ENCODE results near the gene ISCU. TPM values are rescaled to one million over a fixed set of nuclear protein-coding genes. Genes with fewer than 3 reads are reported as not detected.

The ISCU gene
- total RNA-seq, 4 donors from 2014 or later: 229 to 512 (median 248) TPM

DNA sequence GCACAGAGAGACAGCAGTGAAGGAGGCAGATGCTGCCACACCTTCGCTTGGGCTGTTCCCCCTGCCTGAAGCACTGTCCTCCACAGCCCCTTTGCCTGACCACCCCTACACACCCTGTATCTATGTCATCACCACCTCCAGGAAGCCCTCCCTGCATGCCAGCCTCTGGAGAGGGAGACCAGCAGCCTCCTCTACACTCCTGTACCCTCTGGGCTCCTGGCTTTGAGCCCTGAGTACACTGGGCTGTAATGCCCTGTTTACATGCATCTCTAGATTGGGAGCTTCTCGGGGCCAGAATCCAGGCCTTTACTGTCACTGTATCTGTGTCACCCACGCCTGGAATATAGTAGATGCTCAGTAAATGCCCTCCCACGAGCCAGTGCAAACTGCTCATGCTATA lies 41.3 kb downstream of the ISCU start:
- 86 to 89% methylated on average over 4 of the region's 4 CpGs for WGBS, 2 donors
- H3K36me3 ChIP-seq: no peaks in the 10 kb centered on the region
- no peak overlapping the region for H3K4me3 ChIP-seq (replicated peaks in 1 of 3)
- no peaks in the 10 kb centered on the region for H3K27me3 ChIP-seq
- TF ChIP-seq, protein P1, sequence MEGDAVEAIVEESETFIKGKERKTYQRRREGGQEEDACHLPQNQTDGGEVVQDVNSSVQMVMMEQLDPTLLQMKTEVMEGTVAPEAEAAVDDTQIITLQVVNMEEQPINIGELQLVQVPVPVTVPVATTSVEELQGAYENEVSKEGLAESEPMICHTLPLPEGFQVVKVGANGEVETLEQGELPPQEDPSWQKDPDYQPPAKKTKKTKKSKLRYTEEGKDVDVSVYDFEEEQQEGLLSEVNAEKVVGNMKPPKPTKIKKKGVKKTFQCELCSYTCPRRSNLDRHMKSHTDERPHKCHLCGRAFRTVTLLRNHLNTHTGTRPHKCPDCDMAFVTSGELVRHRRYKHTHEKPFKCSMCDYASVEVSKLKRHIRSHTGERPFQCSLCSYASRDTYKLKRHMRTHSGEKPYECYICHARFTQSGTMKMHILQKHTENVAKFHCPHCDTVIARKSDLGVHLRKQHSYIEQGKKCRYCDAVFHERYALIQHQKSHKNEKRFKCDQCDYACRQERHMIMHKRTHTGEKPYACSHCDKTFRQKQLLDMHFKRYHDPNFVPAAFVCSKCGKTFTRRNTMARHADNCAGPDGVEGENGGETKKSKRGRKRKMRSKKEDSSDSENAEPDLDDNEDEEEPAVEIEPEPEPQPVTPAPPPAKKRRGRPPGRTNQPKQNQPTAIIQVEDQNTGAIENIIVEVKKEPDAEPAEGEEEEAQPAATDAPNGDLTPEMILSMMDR (IDR thresholded peaks at IDR 0.05): no peak
- TF ChIP-seq POLR2A (IDR thresholded peaks at IDR 0.05): no peak
- H3K9me3 ChIP-seq: no peaks in the 10 kb centered on the region
- no peak overlapping the region for H3K27ac ChIP-seq
- intact Hi-C loops (cut with DNase I): no loop called here
- no peak for DNase-seq
- no peaks in the 10 kb centered on the region for H3K4me1 ChIP-seq

DNA sequence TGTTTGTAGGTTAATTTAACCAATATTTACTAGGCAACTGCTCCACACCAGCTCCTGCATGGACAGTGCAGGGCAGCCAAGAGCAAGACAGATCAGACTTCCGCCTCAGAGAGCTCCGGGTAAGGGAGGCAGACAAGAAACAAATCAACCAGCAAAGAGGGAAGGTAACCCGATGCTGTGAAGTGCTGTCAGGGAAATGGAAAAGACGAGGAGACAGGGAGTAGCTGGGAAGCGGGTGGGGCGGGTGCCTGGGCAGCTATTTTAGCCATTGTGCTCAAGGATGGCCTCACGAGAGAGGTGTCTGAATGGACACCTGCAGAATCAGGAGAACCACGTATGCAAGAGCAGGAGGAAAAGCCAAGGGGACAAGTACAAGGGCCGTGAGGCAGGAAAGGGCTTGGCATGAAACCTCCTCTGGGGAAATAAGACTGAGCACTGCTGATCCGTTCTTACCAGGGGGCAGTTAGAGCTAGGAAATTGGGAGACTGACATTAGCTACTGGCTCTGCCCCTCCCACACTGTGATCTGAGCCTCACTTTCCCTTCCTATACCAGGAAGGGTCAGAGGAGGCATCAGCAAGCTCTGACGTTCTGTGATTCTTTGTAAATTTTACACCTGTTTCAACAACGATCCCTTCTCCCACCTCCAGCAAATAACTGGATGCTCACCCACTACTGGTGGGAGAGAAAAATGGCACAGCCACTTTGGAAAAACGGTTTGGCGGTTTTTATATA lies 42.0 kb downstream of the ISCU start:
- intact Hi-C loops (cut with DNase I): no loop called here
- H3K4me1 ChIP-seq: no peaks in the 10 kb centered on the region
- DNase-seq: no peak
- 44 to 45% methylated on average over 14 of the region's 14 CpGs for WGBS, 2 donors
- no peak overlapping the region for H3K4me3 ChIP-seq (replicated peaks in 1 of 3)
- H3K27ac ChIP-seq: no peak overlapping the region
- H3K9me3 ChIP-seq: no peaks in the 10 kb centered on the region
- TF ChIP-seq, protein P1 (IDR thresholded peaks at IDR 0.05): no peak
- no peak for TF ChIP-seq POLR2A (IDR thresholded peaks at IDR 0.05)
- no peaks in the 10 kb centered on the region for H3K36me3 ChIP-seq
- no peaks in the 10 kb centered on the region for H3K27me3 ChIP-seq

DNA sequence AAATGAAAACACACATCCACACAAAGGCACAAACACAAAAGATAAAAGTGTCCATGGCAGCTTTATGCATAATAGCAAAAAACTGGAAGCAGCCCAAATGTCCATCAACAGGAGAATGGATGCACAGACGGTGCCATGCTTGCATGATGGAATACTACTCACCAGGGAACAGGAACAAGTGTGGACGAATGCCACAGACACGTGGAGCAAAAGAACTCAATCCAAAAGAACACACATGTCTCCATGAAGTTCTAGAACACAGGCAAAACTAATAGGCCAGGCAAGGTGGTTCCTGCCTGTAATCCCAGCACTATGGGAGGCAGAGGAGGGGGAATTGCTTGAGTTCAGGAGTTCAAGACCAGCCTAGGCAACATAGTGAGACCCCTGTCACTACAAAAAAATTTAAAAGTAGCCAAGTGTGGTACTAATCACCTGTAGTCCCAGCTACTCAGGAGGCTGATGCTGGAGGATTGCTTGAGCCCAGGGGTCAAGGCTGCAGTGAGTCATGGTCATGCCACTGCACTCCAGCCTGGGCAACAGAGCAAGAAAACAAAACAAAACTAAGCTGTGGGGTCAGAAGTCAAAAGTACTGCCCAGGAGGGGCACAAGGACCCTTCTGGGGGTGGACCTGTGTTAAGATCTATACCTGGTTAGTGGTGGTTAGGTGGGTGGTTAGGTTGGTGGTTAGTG lies 42.7 kb downstream of the ISCU start:
- Histone ChIP-seq H3K27me3 (no peaks in the 10 kb centered on the region), H3K9me3 (no peaks in the 10 kb centered on the region), H3K36me3 (no peaks in the 10 kb centered on the region), H3K4me1 (no peaks in the 10 kb centered on the region), H3K4me3 (replicated peaks in 1 of 3) (no peak overlapping the region), H3K27ac (no peak overlapping the region)
- no peak for DNase-seq
- 70 to 73% methylated on average over 3 of the region's 3 CpGs for WGBS, 2 donors
- intact Hi-C loops (cut with DNase I): no loop called here
- no peak for TF ChIP-seq POLR2A (IDR thresholded peaks at IDR 0.05)
- TF ChIP-seq, protein P1 (IDR thresholded peaks at IDR 0.05): no peak

DNA sequence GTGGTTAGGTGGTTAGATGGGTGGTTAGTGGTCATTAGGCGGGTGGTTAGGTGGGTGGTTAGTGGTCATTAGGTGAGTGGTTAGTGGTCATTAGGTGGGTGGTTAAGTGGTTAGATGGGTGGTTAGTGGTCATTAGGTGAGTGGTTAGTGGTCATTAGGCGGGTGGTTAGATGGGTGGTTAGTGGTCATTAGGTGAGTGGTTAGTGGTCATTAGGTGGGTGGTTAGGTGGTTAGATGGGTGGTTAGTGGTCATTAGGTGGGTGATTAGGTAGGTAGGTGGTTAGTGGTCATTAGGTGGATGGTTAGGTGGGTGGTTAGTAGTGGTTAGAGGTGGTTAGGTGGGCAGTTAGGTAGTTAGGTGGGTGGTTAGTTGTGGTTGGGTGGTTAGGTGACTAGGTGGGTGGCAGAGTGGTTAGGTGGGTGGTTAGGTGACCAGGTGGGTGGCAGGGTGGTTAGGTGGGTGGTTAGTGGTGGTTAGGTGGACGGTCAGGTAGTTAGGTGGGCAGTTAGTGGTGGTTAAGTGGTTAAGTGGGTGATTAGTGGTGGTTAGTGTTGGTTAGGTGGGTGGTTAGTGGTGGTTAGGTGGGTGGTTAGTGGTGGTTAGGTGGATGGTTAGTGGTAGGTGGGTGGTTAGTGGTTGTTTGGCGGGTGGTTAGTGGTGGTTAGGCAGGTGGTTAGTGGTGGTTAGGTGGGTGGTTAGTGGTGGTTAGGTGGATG lies 43.5 kb downstream of the ISCU start:
- TF ChIP-seq, protein P1 (IDR thresholded peaks at IDR 0.05): no peak
- no peak for TF ChIP-seq POLR2A (IDR thresholded peaks at IDR 0.05)
- WGBS, 2 donors: 85 to 89% methylated on average over 4 of the region's 4 CpGs
- Histone ChIP-seq H3K4me3 (replicated peaks in 1 of 3) (no peak overlapping the region), H3K27me3 (no peaks in the 10 kb centered on the region), H3K27ac (no peak overlapping the region), H3K4me1 (no peaks in the 10 kb centered on the region), H3K9me3 (no peaks in the 10 kb centered on the region), H3K36me3 (no peaks in the 10 kb centered on the region)
- no peak for DNase-seq
- intact Hi-C loops (cut with DNase I): no loop called here

DNA sequence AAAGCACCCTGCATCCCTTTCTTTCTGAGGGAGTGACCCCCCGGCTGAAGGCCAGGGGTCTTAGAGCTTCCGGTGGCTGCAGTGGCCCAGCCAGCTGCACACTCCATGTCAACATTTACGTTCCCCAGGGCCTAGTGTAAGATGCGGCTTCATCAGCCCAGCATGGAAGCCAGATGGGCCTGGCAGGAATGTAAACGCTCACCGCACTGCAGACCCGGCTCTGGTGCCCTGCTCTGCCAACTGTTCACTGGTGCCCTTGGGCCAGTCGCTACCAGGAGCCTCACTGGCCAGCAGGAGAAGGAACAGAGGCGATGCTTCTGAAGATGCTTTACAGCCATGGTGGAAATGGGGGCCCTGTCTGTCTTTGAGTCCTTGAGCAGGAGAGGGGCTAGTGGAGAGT lies 44.1 kb downstream of the ISCU start:
- Histone ChIP-seq H3K27ac (no peak overlapping the region), H3K4me3 (replicated peaks in 1 of 3) (no peak overlapping the region), H3K36me3 (no peaks in the 10 kb centered on the region), H3K4me1 (no peaks in the 10 kb centered on the region), H3K27me3 (no peaks in the 10 kb centered on the region), H3K9me3 (no peaks in the 10 kb centered on the region)
- intact Hi-C loops (cut with DNase I): no loop called here
- 87 to 88% methylated on average over 9 of the region's 9 CpGs for WGBS, 2 donors
- TF ChIP-seq POLR2A (IDR thresholded peaks at IDR 0.05): no peak
- TF ChIP-seq, protein P1 (IDR thresholded peaks at IDR 0.05): no peak
- no peak for DNase-seq

Data from thyroid gland (tissue), 4 donors.